ENCODE results near the gene AMMECR1L. TPM values are rescaled to one million over a fixed set of nuclear protein-coding genes. Genes with fewer than 3 reads are reported as not detected.
"Not testable (repeated sequence)": the region's sequence is repeated elsewhere in the genome, so short reads cannot be mapped to it uniquely, and the experiment has no call there.

AMMECR1L gene
- total RNA-seq, 1 experiment from 2014 or later: 11.9 TPM

- no peak for DNase-seq (ENCODE audit: low read depth)
Measured at GRCh38 chr2:127841466-127842178, 44.1 kb downstream of the AMMECR1L start.

- no peak for DNase-seq (ENCODE audit: low read depth)
Measured at GRCh38 chr2:127840893-127841292, 44.9 kb downstream of the AMMECR1L start.

DNA sequence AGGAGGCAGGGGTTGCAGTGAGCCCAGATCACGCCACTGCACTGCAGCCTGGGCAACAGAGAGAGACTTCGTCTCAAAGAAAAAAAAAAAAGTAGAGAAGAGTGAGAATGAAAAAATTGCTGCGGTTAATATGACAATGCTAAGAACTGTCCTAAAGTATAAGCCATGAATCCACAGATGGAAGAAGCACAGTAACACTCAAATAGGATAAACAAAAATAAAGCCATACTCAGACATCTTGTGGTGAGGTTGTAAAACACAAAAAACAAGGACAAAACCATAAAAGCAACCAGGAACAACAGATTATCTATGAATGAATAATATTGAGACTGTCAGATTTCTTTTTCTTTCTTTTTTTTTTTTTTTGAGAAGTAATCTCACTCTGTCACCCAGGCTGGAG, 50.8 kb downstream of the AMMECR1L start:
- no peak for DNase-seq (ENCODE audit: low read depth)

DNA sequence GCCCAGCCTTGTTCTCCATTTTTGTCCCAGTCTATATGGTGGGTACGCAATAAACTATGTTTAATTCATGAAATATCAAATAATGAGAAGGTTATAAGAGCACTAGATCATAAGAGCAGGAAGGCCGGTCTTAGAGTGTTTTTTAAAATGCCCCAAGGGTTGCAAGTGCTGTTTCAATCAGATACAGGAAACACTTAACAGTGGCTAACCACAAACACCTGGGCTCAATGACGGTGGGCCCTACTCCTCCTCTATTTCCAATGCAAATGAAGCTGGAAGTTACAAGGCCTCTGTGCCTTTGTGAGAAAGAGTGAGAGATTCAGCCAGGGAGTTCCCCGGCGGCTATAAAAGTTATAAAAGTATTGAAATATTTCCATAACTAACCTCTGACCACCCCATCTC, 55.9 kb downstream of the AMMECR1L start:
- DNase-seq (ENCODE audit: low read depth): peak; percentile 48

DNA sequence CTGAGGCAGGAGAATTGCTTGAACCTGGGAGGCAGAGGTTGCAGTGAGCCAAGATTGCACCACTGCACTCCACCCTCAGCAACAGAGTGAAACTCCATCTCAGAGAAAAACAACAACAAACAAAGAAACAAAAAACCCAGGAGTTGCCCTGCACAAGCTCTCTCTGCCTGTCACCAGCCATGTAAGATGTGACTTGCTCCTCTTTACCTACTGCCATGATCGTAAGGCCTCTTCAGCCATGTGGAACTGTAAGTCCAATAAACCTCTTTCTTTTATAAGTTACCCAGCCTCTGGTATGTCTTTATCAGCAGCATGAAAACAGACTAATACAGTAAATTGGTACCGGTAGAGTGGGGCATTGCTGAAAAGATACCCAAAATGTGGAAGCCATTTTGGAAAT, 59.0 kb downstream of the AMMECR1L start:
- DNase-seq (ENCODE audit: low read depth): not testable (repeated sequence)

- DNase-seq (ENCODE audit: low read depth): no peak
Measured at GRCh38 chr2:127826047-127826446, 59.7 kb downstream of the AMMECR1L start.

DNA sequence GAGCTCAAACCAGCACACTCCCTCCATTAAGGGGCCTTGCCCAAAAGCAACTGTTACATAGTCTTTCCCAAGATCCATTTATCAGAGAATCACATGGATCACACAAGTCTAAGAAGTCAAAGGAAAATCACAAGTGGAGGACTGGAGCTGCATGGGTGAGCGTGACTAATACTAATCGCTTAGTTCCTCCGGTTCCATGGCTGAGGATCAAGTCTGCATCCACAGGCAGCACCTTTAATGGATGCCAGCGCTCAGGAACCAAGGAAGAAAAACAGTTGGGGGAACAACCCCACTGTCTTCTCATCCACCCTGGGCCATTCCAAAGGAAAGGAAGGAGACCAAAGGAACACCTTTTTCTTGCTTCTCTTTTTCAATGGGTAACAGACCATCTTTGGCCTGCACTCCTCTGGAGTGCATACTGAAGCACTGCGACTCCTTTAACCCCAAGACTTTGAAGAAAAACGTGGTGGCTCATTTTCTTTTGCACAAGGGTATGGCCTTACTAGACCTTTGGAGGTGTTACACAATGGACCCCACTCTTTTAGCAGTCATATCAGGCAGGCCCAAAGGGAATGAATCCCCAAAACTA, 65.6 kb downstream of the AMMECR1L start:
- DNase-seq (ENCODE audit: low read depth): no peak

- no peak for DNase-seq (ENCODE audit: low read depth)
Measured at GRCh38 chr2:127818794-127819425, 66.8 kb downstream of the AMMECR1L start.

DNA sequence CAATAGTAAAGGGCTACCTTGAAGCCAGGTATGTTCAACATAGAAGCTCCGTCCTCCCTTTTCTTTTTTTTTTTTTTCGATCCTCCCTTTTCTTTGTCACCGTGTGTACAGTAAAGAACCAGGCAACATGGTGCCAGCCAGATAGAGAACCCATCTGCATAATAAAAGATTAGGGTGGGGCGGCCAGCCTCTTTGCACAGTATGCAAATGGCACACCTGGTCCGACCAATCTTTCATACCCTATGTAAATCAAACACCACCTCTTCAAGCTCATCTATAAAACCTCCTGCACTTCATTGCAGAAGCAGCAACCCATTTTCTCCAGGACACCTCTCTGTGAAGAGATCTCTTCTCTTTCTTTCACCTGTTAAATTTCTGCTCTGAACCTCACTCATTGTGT, 67.5 kb downstream of the AMMECR1L start:
- no peak for DNase-seq (ENCODE audit: low read depth)

DNA sequence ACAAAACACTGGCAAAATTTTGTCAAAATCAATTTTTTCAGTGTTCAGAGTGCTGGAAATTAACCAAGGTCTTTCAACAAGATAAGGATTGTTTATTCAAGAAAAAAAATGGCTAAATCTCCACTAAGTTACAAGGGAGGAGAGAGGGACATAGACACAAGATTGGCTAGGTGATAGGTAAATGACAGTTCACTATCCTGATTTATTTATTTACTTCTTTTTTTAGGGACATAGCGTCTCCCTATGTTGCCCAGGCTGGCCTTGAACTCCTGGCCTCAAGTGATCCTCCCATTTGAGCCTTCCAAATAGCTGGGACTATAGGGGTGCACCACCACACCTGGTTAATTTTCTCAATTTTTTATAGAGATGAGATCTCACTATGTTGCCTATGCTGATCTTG, 71.1 kb downstream of the AMMECR1L start:
- DNase-seq (ENCODE audit: low read depth): no peak

- DNase-seq (ENCODE audit: low read depth): not testable (repeated sequence)
Measured at GRCh38 chr2:127812441-127812840, 73.3 kb downstream of the AMMECR1L start.

Other genes starting within 250 kb of the AMMECR1L start
- gene GPR17, start 239.8 kb downstream of the AMMECR1L start, total RNA-seq (2014; rRNA removed; shearing (Covaris generic)): not detected in 2 replicates
- gene LIMS2, start 210.4 kb downstream of the AMMECR1L start, total RNA-seq (2014; rRNA removed; shearing (Covaris generic)): 0.51 TPM in 1 of 2 replicates, not detected in the other
- gene SFT2D3, start 184.5 kb downstream of the AMMECR1L start, total RNA-seq (2014; rRNA removed; shearing (Covaris generic)): 6.0 and 6.1 TPM in 2 replicates
- 21.9 and 26.0 TPM in 2 replicates for gene WDR33, start 74.8 kb downstream of the AMMECR1L start, total RNA-seq (2014; rRNA removed; shearing (Covaris generic))
- 19.1 and 33.3 TPM in 2 replicates for gene POLR2D, start 27.8 kb downstream of the AMMECR1L start, total RNA-seq (2014; rRNA removed; shearing (Covaris generic))
- gene SAP130, start 142.1 kb upstream of the AMMECR1L start, total RNA-seq (2014; rRNA removed; shearing (Covaris generic)): 6.9 TPM in 2 replicates
- 45.1 and 58.9 TPM in 2 replicates for gene UGGT1, start 205.2 kb upstream of the AMMECR1L start, total RNA-seq (2014; rRNA removed; shearing (Covaris generic))

All from Daoy (cell line).